HG03439 (cell line): ENCODE data around the gene AP3B1.

Experiments
- ATAC-seq: cut with Tn5 transposase; IDR thresholded peaks from one replicate; pipeline ENCODE4 v1.9.1; 2021; ENCODE audit warnings: mild to moderate bottlenecking, moderate library complexity; ENCODE audit not compliant: unreplicated experiment

Gene AP3B1

GRCh38 chr5:78009937-78010527 lies 284.5 kb downstream of the AP3B1 start:
- no peak for ATAC-seq

GRCh38 chr5:78008356-78008967 lies 286.0 kb downstream of the AP3B1 start:
- ATAC-seq = no peak

- ATAC-seq = no peak
Measured at GRCh38 chr5:78007233-78007632, 287.3 kb downstream of the AP3B1 start.

- ATAC-seq = no peak
Measured at GRCh38 chr5:78006449-78006848, 288.0 kb downstream of the AP3B1 start.

GRCh38 chr5:78005021-78005785 lies 289.3 kb downstream of the AP3B1 start:
- no peak for ATAC-seq

- no peak for ATAC-seq
Measured at GRCh38 chr5:78004559-78004958, 289.9 kb downstream of the AP3B1 start.

GRCh38 chr5:78003919-78004318 lies 290.6 kb downstream of the AP3B1 start:
- no peak for ATAC-seq

- ATAC-seq = no peak
Measured at GRCh38 chr5:78003450-78003849, 291.0 kb downstream of the AP3B1 start.

GRCh38 chr5:78002690-78003089 lies 291.8 kb downstream of the AP3B1 start:
- no peak for ATAC-seq

- no peak for ATAC-seq
Measured at GRCh38 chr5:78001197-78001596, 293.3 kb downstream of the AP3B1 start.

GRCh38 chr5:78000191-78000590 lies 294.3 kb downstream of the AP3B1 start:
- ATAC-seq = no peak

- no peak for ATAC-seq
Measured at GRCh38 chr5:77999399-77999798, 295.1 kb downstream of the AP3B1 start.

- ATAC-seq = no peak
Measured at GRCh38 chr5:77996943-77997342, 297.6 kb downstream of the AP3B1 start.

GRCh38 chr5:77995793-77996409 lies 298.6 kb downstream of the AP3B1 start:
- ATAC-seq = no peak

- no peak for ATAC-seq
Measured at GRCh38 chr5:77994943-77995342, 299.6 kb downstream of the AP3B1 start.

GRCh38 chr5:77993855-77994318 lies 300.6 kb downstream of the AP3B1 start:
- ATAC-seq = no peak

- no peak for ATAC-seq
Measured at GRCh38 chr5:77993141-77993854, 301.2 kb downstream of the AP3B1 start.

GRCh38 chr5:77991084-77991483 lies 303.4 kb downstream of the AP3B1 start:
- ATAC-seq = no peak

- ATAC-seq = no peak
Measured at GRCh38 chr5:77990020-77990419, 304.5 kb downstream of the AP3B1 start.

GRCh38 chr5:77987988-77988387 lies 306.5 kb downstream of the AP3B1 start:
- no peak for ATAC-seq

- no peak for ATAC-seq
Measured at GRCh38 chr5:77987331-77987730, 307.2 kb downstream of the AP3B1 start.
